Spleen (tissue), 11 donors: ENCODE measurements around the gene LTC4S. TPM values are rescaled to one million over a fixed set of nuclear protein-coding genes. Genes with fewer than 3 reads are reported as not detected.

ENCODE experiments used
- DNase-seq: peaks from one replicate; pipeline ENCODE4 v3.0.0-alpha.2; 2020
- H3K27ac ChIP-seq, 8 donors: fragments of 200-600 bp; sonication (generic) in 7 of 8; 1 replicate in 4 of 8; 2 replicates in 4 of 8; pipeline versions ENCODE4 v1.5.0 to v1.8.0; 2016 to 2021; ENCODE audit warnings: inconsistent platforms in 4 of 8, mild to moderate bottlenecking in 4 of 8, moderate library complexity in 1 of 8
- H3K27me3 ChIP-seq, 7 donors: fragments of 200-600 bp; sonication (generic) in 6 of 7; replicated peaks in 1 of 7; 1 replicate in 4 of 7; 2 replicates in 3 of 7; pipeline versions ENCODE4 v1.5.0 to v1.8.0; 2016 to 2021; ENCODE audit warnings: inconsistent platforms in 3 of 7, mild to moderate bottlenecking in 1 of 7
- H3K36me3 ChIP-seq, 6 donors: fragments of 200-600 bp; sonication (generic) in 5 of 6; 1 replicate in 4 of 6; 2 replicates in 2 of 6; pipeline versions ENCODE4 v1.5.0 to v1.8.0; 2016 to 2021; ENCODE audit warnings: inconsistent platforms in 2 of 6
- H3K4me1 ChIP-seq, 6 donors: fragments of 200-600 bp; sonication (generic) in 5 of 6; 1 replicate in 3 of 6; 2 replicates in 3 of 6; pipeline versions ENCODE4 v1.5.0 to v1.8.0; 2016 to 2021; ENCODE audit warnings: inconsistent platforms in 3 of 6
- H3K4me3 ChIP-seq, 8 donors: fragments of 200-600 bp; sonication (generic) in 7 of 8; 1 replicate in 4 of 8; 2 replicates in 4 of 8; pipeline versions ENCODE4 v1.5.0 to v1.8.0; 2016 to 2021; ENCODE audit warnings: inconsistent platforms in 4 of 8, mild to moderate bottlenecking in 4 of 8, moderate library complexity in 2 of 8
- H3K9me3 ChIP-seq, 8 donors: fragments of 200-600 bp; sonication (generic) in 7 of 8; 1 replicate in 4 of 8; 2 replicates in 4 of 8; pipeline versions ENCODE4 v1.5.0 to v1.8.0; 2016 to 2021; ENCODE audit warnings: inconsistent platforms in 4 of 8
- CTCF ChIP-seq, 11 experiments: fragments of 200-600 bp in 7 of 11; fragments of 450-650 bp in 4 of 11; sonication (generic) in 4 of 11; IDR thresholded peaks in 8 of 11; conservative IDR thresholded peaks in 3 of 11; 1 replicate in 7 of 11; 2 replicates in 4 of 11; pipeline versions ENCODE4 v1.4.0 to v1.8.0; 2016 to 2021; ENCODE audit warnings: antibody characterized with exemption in 11 of 11, inconsistent platforms in 4 of 11, mild to moderate bottlenecking in 1 of 11
- POLR2A ChIP-seq, 3 donors: fragments of 450-650 bp; IDR thresholded peaks; one replicate each; pipeline ENCODE4 v1.5.1; 2017; ENCODE audit warnings: antibody characterized with exemption in 3 of 3, mild to moderate bottlenecking in 1 of 3
- POLR2AphosphoS5 ChIP-seq, 3 donors: sonication (generic); formaldehyde crosslinking; IDR thresholded peaks; one replicate each; pipeline ENCODE4 v1.5.1; 2017; ENCODE audit warnings: antibody characterized with exemption in 3 of 3
- WGBS, 5 donors: extraction: QIAGEN DNeasy Blood & Tissue Kit in 3 of 5; methylation state at CpG; one replicate each; pipeline versions ENCODE4 v1.1.5 to v1.1.7; 2013 to 2018; 5-methylcytosine and 5-hydroxymethylcytosine counted together
- intact Hi-C: fragments of 100-400 bp; cut with DNase I; formaldehyde crosslinking; loops from one replicate; pipeline ENCODE4 v1.15.0; 2023; ENCODE audit warnings: low total_unique reads
- microRNA-seq, 3 donors: library from miRNA; unstranded; fragments of <30 nt; microRNA quantifications; one replicate each; pipeline versions ENCODE4 to v1.1.0, GENCODE V29; 2019 to 2020
- polyA plus RNA-seq, 3 donors: library from polyadenylated mRNA; stranded (reverse); fragments of 200-250 nt; gene quantifications; one replicate each; pipeline ENCODE4 v1.2.1, GENCODE V29; 2013
- small RNA-seq, 4 donors: library from RNA; depleted of rRNA; stranded (forward); fragments of <200 nt; gene quantifications; one replicate each; pipeline ENCODE3, GENCODE V24; 2016
- total RNA-seq, 7 donors: library from RNA; depleted of rRNA in 3 of 7; stranded (reverse); fragments of >200 nt in 3 of 7; fragmentation: NEBNext Ultra II Directional in 4 of 7; extraction: Animal tissue kit (Norgen Biotek cat#: 25700) in 4 of 7; gene quantifications; one replicate each; pipeline versions ENCODE4 v1.1.0 to v1.2.1, GENCODE V29; 2016 to 2021
- donor health status: healthy with polysubstance abuse.
- donor health status: DM: no; HTN: no; CAD: no; lungs with moderate emphysema.
- donor health status: DM: no; HTN: no; CAD: no.
- donor health status: Bipolar disorder and iron deficiency.
- donor health status: healthy.
- donor health status: DM: no; HTN: no; CAD: no.
- donor health status: DM: yes; HTN: yes; CAD: no.

LTC4S gene
- total and polyA plus RNA-seq, 10 donors: 3.1 to 24.2 (median 9.0) TPM

GRCh38 chr5:179840766-179841165, 47.0 kb downstream of the LTC4S start:
- TF ChIP-seq POLR2A (IDR thresholded peaks at IDR 0.05) (no peak), CTCF (IDR thresholded peaks at IDR 0.05 in 8 of 11, conservative IDR thresholded peaks at IDR 0.05 in 3 of 11) (no peak), POLR2AphosphoS5 (IDR thresholded peaks at IDR 0.05) (peak in 2 of 3 donors; percentile 47 to 65)
- H3K4me3 ChIP-seq: no peak overlapping the region
- no peaks in the 10 kb centered on the region for H3K27me3 ChIP-seq
- 81 to 94% (median 89%) methylated on average over 17 of the region's 17 CpGs for WGBS, 5 donors
- peaks cover 2 to 16% (median 12%) of the 10 kb centered on the region in 8 donors for H3K9me3 ChIP-seq
- peak overlapping the region in 1 of 8 donors; percentile 11 for H3K27ac ChIP-seq
- H3K36me3 ChIP-seq: peaks cover 4 to 89% (median 61%) of the 10 kb centered on the region in 6 donors
- intact Hi-C loops: no loop called here
- DNase-seq: peak; percentile 67
- peaks cover 10 to 40% (median 20%) of the 10 kb centered on the region in 6 donors for H3K4me1 ChIP-seq

- 94 to 100% (median 97%) methylated on average over 3 to 9 of the region's 9 CpGs for WGBS, 5 donors
- Histone ChIP-seq H3K4me3 (no peak overlapping the region), H3K36me3 (peaks cover 4 to 89% (median 61%) of the 10 kb centered on the region in 6 donors), H3K9me3 (peaks cover 2 to 17% (median 12%) of the 10 kb centered on the region in 8 donors), H3K4me1 (peaks cover 3 to 31% (median 12%) of the 10 kb centered on the region in 6 donors), H3K27ac (no peak overlapping the region), H3K27me3 (no peaks in the 10 kb centered on the region)
- intact Hi-C loops: no loop called here
- DNase-seq: peak; percentile 66
- TF ChIP-seq POLR2AphosphoS5 (IDR thresholded peaks at IDR 0.05): peak in 1 of 3 donors; percentile 27
- no peak for TF ChIP-seq CTCF (IDR thresholded peaks at IDR 0.05 in 8 of 11, conservative IDR thresholded peaks at IDR 0.05 in 3 of 11)
These were observed 47.8 kb downstream of the LTC4S start for GRCh38 chr5:179841621-179842020.

Small RNAs within 50 kb of the gene (microRNA-seq; reads per million reads assigned to microRNA genes)
- gene MIR1229: 3.4 to 16.6 (median 3.5) reads per million in 3 donors

Small RNAs within 50 kb of the gene (small RNA-seq; reads per million reads assigned to genes)
- 0.07 to 0.35 (median 0.18) reads per million in 4 donors for gene MIR1229

Other genes starting within 250 kb of the LTC4S start
- gene RUFY1, start 243.4 kb upstream of the LTC4S start, total RNA-seq: 10 to 100 TPM; 59.5 to 89.6 (median 69.3) TPM
- gene RUFY1, start 243.4 kb upstream of the LTC4S start, polyA plus RNA-seq: 10 to 100 TPM; 33.9 to 43.2 (median 36.0) TPM
- 100 to 1,000 TPM; 653 to 931 (median 803) TPM for gene HNRNPH1, start 170.3 kb upstream of the LTC4S start, total RNA-seq
- gene HNRNPH1, start 170.3 kb upstream of the LTC4S start, polyA plus RNA-seq: 100 to 1,000 TPM; 214 to 468 (median 451) TPM
- gene CBY3, start 113.0 kb upstream of the LTC4S start, total RNA-seq: 1 to 10 TPM in 1 of 7 donors, not detected in 6; 1.6 TPM
- gene CBY3, start 113.0 kb upstream of the LTC4S start, polyA plus RNA-seq: under 1 TPM in 1 of 3 donors, not detected in 2; 0.12 TPM
- 100 to 1,000 TPM; 246 to 470 (median 419) TPM for gene CANX, start 95.0 kb upstream of the LTC4S start, total RNA-seq
- 10 to 100 TPM; 36.5 to 56.4 (median 53.0) TPM for gene CANX, start 95.0 kb upstream of the LTC4S start, polyA plus RNA-seq
- 10 to 100 TPM; 31.3 to 42.8 (median 36.7) TPM for gene MAML1, start 61.2 kb upstream of the LTC4S start, total RNA-seq
- gene MAML1, start 61.2 kb upstream of the LTC4S start, polyA plus RNA-seq: 10 to 100 TPM in 1 of 3 donors, 1 to 10 TPM in 2; 4.7 to 10.7 (median 6.7) TPM
- 100 to 1,000 TPM in 2 of 7 donors, 10 to 100 TPM in 5; 76.8 to 117 (median 87.7) TPM for gene MGAT4B, start 12.9 kb downstream of the LTC4S start, total RNA-seq
- 10 to 100 TPM; 34.9 to 49.3 (median 35.8) TPM for gene MGAT4B, start 12.9 kb downstream of the LTC4S start, polyA plus RNA-seq
- gene SQSTM1, start 26.9 kb downstream of the LTC4S start, total RNA-seq: 100 to 1,000 TPM; 241 to 328 (median 311) TPM
- 100 to 1,000 TPM; 105 to 185 (median 126) TPM for gene SQSTM1, start 26.9 kb downstream of the LTC4S start, polyA plus RNA-seq
- 10 to 100 TPM; 46.2 to 88.4 (median 48.0) TPM for gene MRNIP, start 64.8 kb downstream of the LTC4S start, total RNA-seq
- 100 to 1,000 TPM in 1 of 3 donors, 10 to 100 TPM in 2; 34.9 to 107 (median 58.7) TPM for gene MRNIP, start 64.8 kb downstream of the LTC4S start, polyA plus RNA-seq
- gene TBC1D9B, start 113.9 kb downstream of the LTC4S start, total RNA-seq: 100 to 1,000 TPM in 6 of 7 donors, 10 to 100 TPM in 1; 98.9 to 140 (median 120) TPM
- 10 to 100 TPM; 29.5 to 67.1 (median 38.0) TPM for gene TBC1D9B, start 113.9 kb downstream of the LTC4S start, polyA plus RNA-seq